Smooth muscle cell (in vitro differentiated cells): ENCODE results near the gene UVRAG. TPM values are rescaled to one million over a fixed set of nuclear protein-coding genes. Genes with fewer than 3 reads are reported as not detected.

Experiments
- DNase-seq: peaks from one replicate; lab custom pipeline; 2025; ENCODE audit not compliant: unreplicated experiment; lab: John Stamatoyannopoulos, UW
- H2AFZ ChIP-seq: fragments of 200-600 bp; sonication (generic); 2 replicates; pipeline ENCODE4 v1.6.0; 2016; ENCODE audit warnings: antibody characterized with exemption, low read depth, mild to moderate bottlenecking
- H3F3A ChIP-seq: fragments of 200-600 bp; sonication (generic); 2 replicates; pipeline ENCODE4 v1.6.0; 2017; ENCODE audit warnings: antibody characterized with exemption, low read depth
- H3K27ac ChIP-seq: fragments of 200-600 bp; sonication (generic); 2 replicates; pipeline ENCODE4 v1.5.1; 2016; ENCODE audit warnings: low read depth, mild to moderate bottlenecking
- H3K27me3 ChIP-seq: fragments of 200-600 bp; sonication (generic); 2 replicates; pipeline ENCODE4 v1.6.1; 2016; ENCODE audit warnings: low read depth, mild to moderate bottlenecking
- H3K36me3 ChIP-seq: fragments of 200-600 bp; sonication (generic); 2 replicates; pipeline ENCODE4 v1.5.1; 2016; ENCODE audit warnings: low read depth
- H3K4me1 ChIP-seq: fragments of 200-600 bp; sonication (generic); 2 replicates; pipeline ENCODE4 v1.5.1; 2016; ENCODE audit warnings: low read depth
- H3K4me2 ChIP-seq: fragments of 200-600 bp; sonication (generic); 2 replicates; pipeline ENCODE4 v1.6.0; 2016; ENCODE audit warnings: mild to moderate bottlenecking
- H3K4me3 ChIP-seq: fragments of 200-600 bp; sonication (generic); 2 replicates; pipeline ENCODE4 v1.5.1; 2016; ENCODE audit warnings: mild to moderate bottlenecking
- H3K79me2 ChIP-seq: fragments of 200-600 bp; sonication (generic); 2 replicates; pipeline ENCODE4 v1.6.0; 2016; ENCODE audit warnings: low read depth, mild to moderate bottlenecking
- H3K9ac ChIP-seq: fragments of 200-600 bp; sonication (generic); 2 replicates; pipeline ENCODE4 v1.6.0; 2016; ENCODE audit warnings: low read depth
- H3K9me3 ChIP-seq: fragments of 200-600 bp; sonication (generic); replicated peaks from 2 replicates; pipeline ENCODE4 v1.5.1; 2016; ENCODE audit warnings: low read depth
- H4K20me1 ChIP-seq: fragments of 200-600 bp; sonication (generic); 2 replicates; pipeline ENCODE4 v1.6.0; 2016; ENCODE audit warnings: low read depth
- WGBS: methylation state at CpG from one replicate; pipeline ENCODE4 v1.1.7; 2016; ENCODE audit warnings: low lambda C conversion rate; 5-methylcytosine and 5-hydroxymethylcytosine counted together
- polyA plus RNA-seq: library from polyadenylated mRNA; unstranded; fragments of >200 nt; fragmentation: Nextera tagmentation; extraction: Ambion mirVana; gene quantifications from 2 replicates; pipeline ENCODE4 v1.2.1, GENCODE V29; 2016
- total RNA-seq: library from RNA; depleted of rRNA; stranded (reverse); fragments of >200 nt; gene quantifications from 2 replicates; pipeline ENCODE4 v1.2.3, GENCODE V29; 2014
- TF ChIP-seq, protein P1 (sequence below): fragments of 200-600 bp; sonication (generic); IDR thresholded peaks from 2 replicates; pipeline ENCODE4 v1.5.1; 2017; ENCODE audit warnings: borderline replicate concordance, mild to moderate bottlenecking, antibody characterized with exemption; ENCODE audit not compliant: insufficient read depth, poor library complexity, severe bottlenecking

UVRAG gene
- total and polyA plus RNA-seq, 2 experiments from 2014 or later, result 12.9 to 20.2 TPM

DNA sequence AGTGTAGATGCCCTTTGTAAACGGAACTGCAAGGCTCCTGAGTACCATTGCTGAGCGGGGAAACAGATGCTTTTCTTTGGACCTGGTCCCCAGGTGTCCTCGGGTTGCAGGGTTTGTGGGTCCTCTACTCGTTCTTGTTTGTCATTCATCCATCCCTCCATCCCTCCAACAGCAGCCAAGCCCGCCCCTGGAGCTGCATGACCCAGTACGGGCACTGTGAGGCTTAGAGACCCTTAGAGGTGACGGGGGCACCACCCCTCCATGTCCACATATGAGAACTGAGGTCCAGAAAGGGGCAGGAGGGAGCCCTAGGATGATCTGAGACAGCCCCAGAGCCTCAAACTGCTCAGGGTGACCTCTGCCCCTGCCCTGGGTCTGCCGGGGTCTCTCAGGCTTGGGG, 345.8 kb downstream of the UVRAG start:
- H3K4me3 ChIP-seq, result no peak overlapping the region
- no peaks in the 10 kb centered on the region for H3F3A ChIP-seq
- H2AFZ ChIP-seq, result no peak overlapping the region
- H3K27me3 ChIP-seq, result no peaks in the 10 kb centered on the region
- no peaks in the 10 kb centered on the region for H3K36me3 ChIP-seq
- no peaks in the 10 kb centered on the region for H3K9me3 ChIP-seq
- TF ChIP-seq, protein P1, sequence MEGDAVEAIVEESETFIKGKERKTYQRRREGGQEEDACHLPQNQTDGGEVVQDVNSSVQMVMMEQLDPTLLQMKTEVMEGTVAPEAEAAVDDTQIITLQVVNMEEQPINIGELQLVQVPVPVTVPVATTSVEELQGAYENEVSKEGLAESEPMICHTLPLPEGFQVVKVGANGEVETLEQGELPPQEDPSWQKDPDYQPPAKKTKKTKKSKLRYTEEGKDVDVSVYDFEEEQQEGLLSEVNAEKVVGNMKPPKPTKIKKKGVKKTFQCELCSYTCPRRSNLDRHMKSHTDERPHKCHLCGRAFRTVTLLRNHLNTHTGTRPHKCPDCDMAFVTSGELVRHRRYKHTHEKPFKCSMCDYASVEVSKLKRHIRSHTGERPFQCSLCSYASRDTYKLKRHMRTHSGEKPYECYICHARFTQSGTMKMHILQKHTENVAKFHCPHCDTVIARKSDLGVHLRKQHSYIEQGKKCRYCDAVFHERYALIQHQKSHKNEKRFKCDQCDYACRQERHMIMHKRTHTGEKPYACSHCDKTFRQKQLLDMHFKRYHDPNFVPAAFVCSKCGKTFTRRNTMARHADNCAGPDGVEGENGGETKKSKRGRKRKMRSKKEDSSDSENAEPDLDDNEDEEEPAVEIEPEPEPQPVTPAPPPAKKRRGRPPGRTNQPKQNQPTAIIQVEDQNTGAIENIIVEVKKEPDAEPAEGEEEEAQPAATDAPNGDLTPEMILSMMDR, result no peak
- no peak overlapping the region for H3K9ac ChIP-seq
- WGBS, result 88% methylated on average over 7 of the region's 8 CpGs
- H4K20me1 ChIP-seq, result no peaks in the 10 kb centered on the region
- H3K79me2 ChIP-seq, result no peaks in the 10 kb centered on the region
- no peak overlapping the region for H3K27ac ChIP-seq
- no peak overlapping the region for H3K4me2 ChIP-seq
- H3K4me1 ChIP-seq, result no peaks in the 10 kb centered on the region
- DNase-seq, result no peak

DNA sequence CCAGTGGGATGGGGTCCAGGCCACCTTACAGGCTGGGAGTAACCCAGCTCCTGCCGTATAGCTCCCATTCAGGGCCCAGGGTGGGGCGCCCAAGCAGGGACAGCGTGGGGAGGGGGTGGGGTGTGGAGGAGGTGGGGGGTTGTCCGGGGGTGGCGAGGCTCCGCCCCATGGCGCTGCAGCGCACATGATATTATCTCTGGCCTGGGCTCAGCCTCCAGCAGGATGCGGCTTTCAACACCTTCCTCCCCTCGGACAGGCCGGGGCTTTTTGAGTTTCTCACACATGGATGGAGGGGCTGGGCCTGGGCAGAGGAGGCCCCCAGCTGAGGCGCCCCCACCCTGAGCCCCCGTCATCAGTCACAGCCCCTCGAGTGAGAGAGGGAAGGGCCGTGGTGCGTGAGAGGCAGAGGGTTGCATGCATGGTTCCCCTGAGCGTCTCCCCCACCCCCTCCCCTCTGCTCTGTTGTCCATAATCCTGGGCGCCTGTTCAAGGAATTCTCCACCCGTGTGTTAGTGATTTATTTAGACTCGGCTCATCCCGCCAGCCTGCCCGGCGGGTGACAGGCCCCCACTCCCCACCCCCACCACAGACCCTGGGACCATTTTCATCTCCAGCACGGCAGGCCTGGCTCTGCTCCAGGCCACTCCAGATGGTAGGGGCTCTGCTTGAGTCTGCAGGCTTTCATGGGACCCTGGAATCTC, 346.4 kb downstream of the UVRAG start:
- no peaks in the 10 kb centered on the region for H3F3A ChIP-seq
- H4K20me1 ChIP-seq, result no peaks in the 10 kb centered on the region
- no peak for DNase-seq
- no peak overlapping the region for H3K27ac ChIP-seq
- no peaks in the 10 kb centered on the region for H3K36me3 ChIP-seq
- no peaks in the 10 kb centered on the region for H3K27me3 ChIP-seq
- no peak overlapping the region for H3K4me3 ChIP-seq
- H3K4me2 ChIP-seq, result peak overlapping the region; percentile 57
- TF ChIP-seq, protein P1, result no peak
- H3K4me1 ChIP-seq, result no peaks in the 10 kb centered on the region
- WGBS, result 39% methylated on average over 15 of the region's 24 CpGs
- H3K79me2 ChIP-seq, result no peaks in the 10 kb centered on the region
- no peak overlapping the region for H2AFZ ChIP-seq
- no peaks in the 10 kb centered on the region for H3K9me3 ChIP-seq
- no peak overlapping the region for H3K9ac ChIP-seq

DNA sequence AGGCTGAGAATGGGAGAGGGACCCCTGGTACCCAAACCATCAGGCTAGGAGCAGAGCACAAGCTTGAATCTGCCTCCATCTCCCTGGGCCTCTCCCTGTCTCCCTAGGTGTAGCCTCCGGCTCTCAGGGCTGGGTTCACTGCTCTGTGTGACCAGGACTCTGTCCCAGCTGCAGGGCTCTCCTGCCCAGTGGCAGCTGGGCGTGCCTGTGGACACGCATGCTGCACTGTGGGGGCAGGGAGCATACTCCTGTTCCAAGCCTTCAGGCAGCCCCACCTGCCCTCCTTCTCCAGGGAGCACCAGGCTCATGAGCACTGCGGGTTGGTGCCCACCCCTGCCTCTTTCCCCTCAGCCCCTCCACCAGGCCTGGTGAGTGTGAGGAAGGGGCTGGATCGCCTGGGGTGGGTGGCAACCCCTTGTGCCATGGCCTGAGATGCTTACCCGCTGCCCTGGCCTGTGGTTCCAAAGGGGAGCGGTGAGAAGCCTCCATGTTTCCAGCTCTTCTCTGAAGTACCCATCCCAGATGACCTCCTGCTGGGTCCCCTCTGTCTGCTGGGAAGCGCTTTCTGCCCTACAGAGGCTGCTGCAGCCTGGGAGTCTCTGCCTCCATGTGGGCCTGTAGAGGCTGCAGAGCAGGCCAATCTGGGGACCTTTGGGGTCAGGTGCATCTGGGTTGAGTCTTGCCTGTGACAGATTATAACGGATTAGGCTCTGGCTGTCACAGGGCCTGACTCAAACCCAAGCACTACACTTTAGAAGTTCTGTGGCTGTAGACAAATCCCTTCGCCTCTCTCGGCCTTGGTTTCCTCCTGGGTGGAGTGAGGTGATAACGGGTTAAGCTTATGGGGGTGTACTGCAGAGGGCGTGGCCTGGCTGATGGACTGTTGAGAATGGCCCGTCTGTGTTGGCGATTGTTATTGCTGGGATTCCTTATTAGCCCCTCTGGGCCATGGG, 347.6 kb downstream of the UVRAG start:
- no peaks in the 10 kb centered on the region for H3K9me3 ChIP-seq
- no peak overlapping the region for H3K9ac ChIP-seq
- no peak overlapping the region for H3K4me2 ChIP-seq
- no peaks in the 10 kb centered on the region for H3F3A ChIP-seq
- WGBS, result 79% methylated on average over 15 of the region's 15 CpGs
- H4K20me1 ChIP-seq, result no peaks in the 10 kb centered on the region
- H3K79me2 ChIP-seq, result no peaks in the 10 kb centered on the region
- H2AFZ ChIP-seq, result no peak overlapping the region
- no peaks in the 10 kb centered on the region for H3K27me3 ChIP-seq
- H3K4me1 ChIP-seq, result no peaks in the 10 kb centered on the region
- no peak for DNase-seq
- TF ChIP-seq, protein P1, result no peak
- no peak overlapping the region for H3K4me3 ChIP-seq
- no peaks in the 10 kb centered on the region for H3K36me3 ChIP-seq
- no peak overlapping the region for H3K27ac ChIP-seq
